NCI-H748 treated with DMSO at 0.1 percent for 48 hours (cell line): ENCODE results near the gene TMEM37.

Experiments
- DNase-seq: peaks from one replicate; lab custom pipeline; 2025; lab: John Stamatoyannopoulos, UW

Gene TMEM37

DNA sequence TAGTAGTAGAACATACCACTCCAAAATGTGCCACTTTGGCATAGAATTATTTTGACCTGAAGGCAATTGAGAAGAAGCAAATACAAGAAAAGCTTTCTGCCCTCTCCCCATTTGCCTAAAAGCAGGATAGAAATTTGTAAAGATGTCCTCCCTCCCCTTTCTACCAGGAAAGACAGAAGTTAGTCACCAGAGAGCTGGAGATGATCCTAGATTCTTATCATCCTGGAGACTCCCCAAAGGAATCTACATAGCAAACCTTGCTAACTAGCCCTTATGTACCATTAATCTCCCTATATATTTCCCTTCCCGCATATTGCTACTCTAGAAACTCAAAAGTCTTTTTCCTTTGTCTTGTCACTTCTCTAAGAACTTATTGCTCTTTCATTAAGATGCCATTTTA is 12.6 kb upstream of the TMEM37 start:
- no peak for DNase-seq

DNA sequence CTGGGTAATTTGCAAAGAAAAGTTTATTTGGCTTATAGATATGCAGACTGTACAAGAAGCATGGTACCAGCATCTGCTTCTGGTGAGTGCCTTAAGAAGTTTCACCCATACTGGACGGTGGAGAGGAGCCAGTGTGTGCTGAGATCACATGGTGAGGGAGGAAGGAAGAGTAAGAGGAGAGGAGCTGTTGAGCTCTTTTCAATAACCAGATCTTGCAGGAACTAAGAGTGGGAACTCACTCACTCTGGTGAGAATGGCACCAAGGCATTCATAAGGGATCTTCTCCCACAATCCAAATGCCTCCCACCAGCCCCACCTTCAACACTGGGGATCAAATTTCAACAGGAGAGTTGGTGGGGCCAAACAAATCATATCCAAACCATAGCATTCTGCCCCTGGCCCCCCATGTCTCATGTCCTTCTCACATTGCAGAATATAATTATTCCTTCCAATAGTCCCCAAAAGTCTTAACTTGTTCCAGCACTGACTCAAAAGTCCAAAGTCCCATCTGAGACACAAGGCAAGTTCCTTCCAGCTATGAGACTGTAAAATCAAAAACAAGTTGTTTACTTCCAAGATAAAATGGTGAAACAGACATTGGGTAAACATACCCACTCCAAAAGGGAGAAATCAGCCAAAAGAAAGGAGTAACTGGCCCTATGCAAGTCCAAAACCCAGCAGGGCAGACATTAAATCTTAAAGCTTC is 11.7 kb upstream of the TMEM37 start:
- DNase-seq = no peak

DNA sequence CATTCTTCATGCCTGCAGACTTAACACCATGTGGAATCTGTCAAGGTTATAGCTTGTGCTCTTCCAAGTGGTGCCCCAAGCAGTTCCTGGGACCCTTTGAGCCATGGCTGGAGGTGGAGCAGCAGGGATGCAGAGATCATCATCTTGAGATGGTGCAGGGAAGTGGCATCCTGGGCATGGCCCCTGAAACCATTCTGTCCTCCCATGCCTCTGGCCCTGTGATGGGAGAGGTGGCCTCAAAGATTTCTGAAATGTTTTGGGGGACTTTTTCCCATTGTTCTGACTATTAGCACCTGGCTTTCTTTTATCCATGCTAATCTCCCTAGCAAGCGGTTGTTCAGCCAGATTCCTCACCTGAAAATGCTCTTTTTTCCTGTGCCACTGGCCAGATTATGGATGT is 10.3 kb upstream of the TMEM37 start:
- no peak for DNase-seq

DNA sequence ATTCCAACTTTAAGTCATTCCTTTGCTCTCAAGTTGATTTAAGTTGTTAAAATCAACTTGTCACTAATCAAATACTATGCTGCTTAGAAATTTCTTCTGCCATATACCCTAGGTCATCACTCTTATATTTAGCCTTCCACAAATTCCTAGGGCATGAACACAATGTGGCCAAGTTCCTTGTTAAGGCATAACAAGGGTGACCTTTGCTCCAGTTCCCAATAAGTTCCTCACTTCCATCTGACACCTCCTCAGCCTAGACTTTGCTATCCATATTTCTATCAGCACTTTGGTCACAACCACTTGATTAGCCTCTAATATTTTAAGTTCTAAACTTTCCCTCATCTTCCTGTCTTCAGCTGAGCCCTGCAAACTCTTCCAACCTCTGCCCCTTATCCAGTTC is 9.9 kb upstream of the TMEM37 start:
- no peak for DNase-seq

DNA sequence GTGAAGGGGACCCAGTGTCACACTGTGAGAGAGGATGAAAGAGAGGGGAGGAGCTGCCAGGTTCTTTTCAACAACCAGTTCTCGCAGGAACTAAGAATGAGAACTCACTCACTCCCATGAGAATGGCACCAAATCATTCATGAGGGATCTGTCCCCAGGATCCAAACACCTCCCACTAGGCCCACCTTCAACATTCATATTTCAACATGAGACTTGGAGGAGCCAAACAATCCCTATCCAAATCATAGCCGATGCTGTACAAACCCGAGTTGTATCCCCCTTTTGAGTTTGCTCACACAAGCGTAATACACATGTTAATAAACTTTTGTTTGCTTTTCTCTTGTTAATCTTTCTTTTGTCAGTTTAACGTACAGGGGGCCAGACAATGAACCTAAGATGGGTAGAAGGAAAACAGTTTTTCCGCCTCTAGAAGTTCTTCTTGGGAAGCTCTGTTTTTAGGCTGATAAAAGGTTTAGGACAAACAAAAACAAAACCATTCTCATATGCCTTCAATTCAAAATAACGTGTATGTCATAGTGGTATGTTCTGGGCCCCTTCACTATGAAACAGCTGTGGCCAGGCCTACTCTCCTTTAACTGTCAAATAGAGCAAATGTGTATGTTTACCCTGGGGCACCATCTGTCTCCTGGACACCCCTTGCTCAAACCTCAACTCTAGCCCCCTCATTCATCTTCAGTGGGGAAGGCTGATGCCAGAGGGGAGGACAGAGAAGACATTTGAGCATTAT is 9.1 kb upstream of the TMEM37 start:
- no peak for DNase-seq

DNA sequence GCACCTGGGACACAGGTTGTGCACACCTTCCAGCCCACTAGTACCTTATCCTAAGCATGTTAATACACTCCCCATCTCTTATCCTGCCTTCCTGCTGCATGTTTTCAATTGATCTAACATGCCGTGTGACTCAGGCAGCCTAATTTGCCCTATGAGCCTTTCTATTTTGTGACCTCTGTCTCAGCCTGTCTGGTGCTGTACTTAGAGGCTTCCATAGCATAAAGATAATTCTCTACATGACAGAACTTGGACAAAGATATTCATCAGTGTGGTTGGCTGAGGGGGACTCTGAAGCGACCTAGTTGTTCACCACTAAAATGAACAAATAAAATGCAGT is 8.6 kb upstream of the TMEM37 start:
- DNase-seq = no peak

DNA sequence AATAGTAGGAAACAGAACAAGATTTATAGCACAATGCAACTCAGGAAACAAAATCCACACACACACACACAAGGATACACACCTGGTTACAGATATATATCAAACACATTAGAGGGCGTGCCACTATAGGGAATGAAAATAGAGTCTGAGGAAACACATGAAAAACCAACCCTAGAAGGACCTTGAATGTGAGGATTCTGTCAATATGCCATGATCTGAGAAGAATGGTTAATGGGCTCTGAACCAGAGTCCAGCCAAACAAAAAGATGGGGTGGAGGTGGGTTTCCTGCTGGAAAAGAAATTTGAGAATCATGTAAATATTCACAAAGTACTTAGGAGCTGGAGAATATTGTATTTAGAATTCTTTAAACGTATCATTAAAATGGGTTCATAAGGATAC is 7.8 kb upstream of the TMEM37 start:
- DNase-seq = no peak

DNA sequence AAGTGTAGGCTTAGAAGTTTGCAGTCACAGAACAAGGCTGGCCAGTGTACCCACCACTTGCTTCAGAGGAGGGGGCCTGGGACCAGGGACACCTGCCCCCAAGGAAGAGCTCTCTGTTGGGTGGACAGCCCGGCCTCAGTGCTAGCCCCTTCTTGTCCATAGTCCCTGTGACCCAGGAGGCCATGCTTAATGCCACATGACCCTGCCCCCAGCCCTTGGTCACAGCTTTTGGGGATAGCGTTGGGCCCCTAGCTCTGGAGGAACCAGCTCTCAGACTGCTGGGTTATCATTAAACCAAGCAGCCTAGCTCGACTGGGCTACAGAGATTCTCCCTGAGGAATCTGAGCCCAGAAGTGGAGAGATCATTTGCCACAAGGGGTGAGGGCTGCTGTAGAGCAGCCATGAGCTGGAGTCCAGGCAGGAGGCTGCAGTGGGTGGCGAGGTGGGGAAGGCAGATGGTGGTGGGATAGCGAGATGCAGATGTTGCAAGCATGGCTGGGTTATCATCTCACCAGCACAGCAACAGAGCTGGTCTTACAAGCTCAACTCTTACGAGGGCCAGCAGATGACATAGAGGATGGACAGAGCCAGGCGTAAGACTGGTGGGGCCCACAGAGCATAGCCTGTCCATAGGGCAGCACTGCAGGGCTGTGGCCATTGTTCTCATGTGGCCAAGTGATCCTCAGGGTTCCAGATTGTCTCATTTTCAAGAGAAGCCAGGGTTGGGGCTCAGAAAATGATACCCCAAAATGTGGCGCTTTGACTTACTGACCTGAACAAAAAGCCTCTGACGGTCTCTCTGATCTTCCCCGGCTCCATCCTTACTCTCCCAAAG is 7.2 kb upstream of the TMEM37 start:
- no peak for DNase-seq

DNA sequence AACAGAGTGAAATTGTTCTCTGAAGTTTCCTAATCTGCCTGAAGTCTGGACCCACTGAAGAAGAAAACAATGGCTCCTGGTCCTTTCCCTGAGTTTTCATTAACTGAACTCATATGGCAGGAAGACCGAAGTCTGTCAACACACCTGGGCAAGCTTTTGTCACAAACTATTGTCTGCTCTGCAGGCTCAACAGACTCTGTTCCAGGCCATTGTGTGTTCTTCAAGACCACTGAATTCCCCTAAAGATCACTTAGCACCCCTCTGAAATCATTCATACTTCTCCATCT is 6.6 kb upstream of the TMEM37 start:
- DNase-seq = no peak

DNA sequence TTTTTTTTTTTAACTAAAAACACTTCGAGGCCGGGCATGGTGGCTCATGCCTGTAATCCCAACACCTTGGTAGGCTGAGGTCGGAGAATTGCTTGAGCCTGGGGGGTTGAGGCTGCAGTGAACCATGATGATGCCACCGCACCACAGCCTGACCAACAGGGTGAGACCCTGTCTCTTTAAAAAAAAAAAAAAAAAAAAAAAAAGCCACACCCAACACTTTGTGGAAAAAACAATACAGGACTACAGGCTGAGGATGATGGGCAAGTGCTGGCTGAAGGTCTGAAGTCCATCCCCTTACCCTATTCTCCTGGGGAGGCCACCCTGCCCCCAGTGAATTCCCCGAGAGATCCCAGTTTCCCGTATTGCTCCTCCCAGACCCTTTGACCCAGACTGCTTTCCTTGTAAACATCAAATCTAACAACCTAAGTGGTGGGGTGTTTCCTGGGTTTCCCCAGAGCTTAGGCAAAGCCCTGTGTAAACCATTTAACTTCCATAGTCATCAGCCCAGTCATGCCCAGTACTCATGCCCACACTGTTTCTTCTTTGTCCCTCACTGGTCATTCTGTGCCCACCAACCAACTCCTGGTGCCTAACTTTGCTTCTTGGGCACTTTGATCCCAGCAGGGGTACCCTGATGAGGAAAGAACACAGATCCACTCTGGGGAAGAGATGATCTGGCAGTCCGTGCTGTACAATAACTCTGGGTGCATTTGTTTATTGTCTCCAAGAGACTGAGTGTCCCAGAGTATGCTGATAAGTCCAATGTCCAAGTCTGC is 5.8 kb upstream of the TMEM37 start:
- no peak for DNase-seq

DNA sequence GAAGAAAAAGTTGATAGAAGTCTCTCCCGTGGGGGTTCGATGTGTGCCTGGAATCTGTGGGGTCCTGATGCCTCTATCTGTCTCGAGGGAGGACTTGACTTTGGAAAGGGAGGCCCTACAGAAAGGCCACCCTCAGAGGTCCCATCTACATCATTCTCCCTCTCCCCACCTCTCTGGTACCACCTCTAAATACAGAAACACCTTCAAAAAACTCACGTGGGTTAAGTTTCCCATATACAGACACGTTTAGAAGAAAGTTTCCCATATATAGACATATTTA is 5.3 kb upstream of the TMEM37 start:
- DNase-seq = no peak

DNA sequence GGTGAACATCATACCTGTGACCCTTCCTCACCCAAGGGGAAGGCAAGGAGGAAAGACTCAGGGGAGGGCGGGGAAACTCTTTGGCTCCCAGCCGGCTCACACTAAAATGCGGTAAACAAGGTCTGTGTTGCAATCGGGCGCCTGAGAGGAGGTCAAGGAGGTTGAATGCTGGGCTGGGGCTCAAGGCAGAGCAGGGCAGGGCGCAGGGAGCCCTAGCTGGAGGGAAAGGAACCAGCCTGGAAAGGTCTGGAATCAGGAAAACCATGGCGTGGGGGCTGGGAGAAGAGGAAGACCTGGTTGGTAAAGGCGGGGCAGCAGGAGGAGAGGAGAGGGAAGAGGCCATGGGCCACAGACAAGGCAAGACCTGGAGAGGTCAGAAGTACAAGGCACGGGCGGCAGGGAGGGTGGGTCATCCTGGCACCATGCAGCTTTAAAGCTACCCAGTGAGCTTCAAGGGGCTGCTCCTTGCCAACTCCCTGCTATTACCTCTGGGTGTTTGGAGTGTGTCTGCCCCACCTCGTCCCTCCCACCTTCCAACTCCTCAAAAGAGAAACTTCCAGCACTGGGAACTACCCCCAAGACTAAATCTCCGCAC is 4.8 kb upstream of the TMEM37 start:
- DNase-seq = no peak

DNA sequence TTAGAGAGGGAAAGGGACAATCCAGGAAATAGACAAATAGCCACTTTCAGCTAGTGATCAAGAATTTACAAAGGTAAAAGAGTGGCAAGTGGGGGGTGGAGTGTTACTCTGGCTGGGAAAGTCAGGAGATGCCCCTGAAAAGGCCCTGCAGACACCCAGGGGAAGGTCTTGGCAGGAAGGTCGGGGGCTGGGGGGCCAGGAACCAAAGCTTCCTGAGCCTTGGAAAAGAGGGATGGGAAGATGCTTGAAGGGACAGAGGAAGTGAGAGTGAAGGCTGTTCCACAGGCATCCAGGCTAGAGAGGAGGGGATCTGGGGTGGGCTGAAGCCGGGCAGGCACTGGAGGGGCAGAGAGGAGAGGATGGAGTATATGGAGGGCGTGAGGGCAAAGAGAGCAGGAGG is 3.9 kb upstream of the TMEM37 start:
- no peak for DNase-seq

DNA sequence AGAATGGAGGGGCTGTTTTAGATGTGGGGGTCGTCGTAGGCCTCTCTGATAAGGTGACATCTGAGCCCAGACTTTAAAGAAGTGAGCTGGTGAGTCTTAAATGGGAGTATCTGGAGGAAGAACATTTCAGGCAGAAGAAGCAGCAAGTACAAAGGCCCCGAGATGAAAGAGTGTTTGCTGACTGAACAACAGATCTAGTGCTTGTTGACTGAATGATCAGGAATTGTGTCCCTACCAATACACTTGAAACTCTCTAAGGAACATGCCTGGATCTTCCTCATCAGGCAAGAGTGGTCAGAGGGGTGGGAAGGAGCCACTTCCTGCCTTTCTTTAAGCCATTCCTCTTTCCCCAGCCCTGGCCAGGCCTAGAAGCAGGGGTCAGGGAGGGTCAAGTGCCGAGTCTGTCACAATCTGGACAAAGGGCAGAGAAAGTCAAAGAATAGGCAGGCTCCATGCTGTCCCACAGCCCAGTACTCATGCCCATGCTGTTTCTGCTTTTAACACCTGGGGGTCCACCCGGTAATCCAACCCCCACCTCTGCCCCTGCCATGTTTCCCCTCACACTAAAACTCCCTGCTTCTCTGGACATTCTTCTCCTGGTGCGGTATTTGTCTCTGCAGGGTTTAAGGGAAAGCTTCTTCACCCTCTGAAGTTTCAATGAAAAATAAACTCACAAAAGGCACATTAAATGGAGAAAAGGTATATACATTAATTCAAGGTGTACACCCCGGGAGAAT is 3.0 kb upstream of the TMEM37 start:
- DNase-seq = no peak

DNA sequence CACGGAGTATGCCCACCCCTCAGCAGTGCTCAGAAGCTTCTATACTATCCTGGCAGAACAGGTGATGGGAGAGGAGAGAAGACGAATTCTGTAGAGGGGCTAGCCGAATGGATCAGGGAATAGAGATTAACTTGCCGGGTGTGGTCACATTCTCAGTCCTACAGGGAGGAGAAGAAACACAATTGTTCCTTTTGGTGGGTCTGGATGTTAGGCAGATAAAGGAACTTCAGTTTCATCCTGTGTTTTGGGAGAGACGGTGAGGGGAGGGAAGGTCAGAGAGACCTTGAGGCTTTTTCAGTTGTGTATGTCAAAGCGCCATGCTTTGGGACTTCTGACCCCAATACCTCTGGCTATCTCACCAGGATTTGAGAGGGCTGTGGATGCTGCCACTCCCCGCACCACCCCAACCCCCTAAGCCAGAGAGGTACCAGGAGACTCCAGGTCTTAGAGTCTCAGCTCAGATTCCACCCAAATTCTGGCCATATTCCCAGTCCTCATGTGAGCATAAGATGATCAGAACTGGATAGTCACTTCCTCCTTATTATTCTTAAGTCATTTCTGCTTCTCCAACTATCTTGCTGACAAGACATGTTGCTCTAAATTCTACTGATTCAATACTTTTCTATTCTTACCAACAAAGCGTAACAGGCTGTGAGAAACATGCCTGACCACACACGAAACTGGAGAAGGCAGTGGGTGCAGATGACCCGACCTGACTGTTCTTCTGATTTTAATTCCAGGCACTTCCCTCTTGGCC is 2.3 kb upstream of the TMEM37 start:
- DNase-seq = no peak

DNA sequence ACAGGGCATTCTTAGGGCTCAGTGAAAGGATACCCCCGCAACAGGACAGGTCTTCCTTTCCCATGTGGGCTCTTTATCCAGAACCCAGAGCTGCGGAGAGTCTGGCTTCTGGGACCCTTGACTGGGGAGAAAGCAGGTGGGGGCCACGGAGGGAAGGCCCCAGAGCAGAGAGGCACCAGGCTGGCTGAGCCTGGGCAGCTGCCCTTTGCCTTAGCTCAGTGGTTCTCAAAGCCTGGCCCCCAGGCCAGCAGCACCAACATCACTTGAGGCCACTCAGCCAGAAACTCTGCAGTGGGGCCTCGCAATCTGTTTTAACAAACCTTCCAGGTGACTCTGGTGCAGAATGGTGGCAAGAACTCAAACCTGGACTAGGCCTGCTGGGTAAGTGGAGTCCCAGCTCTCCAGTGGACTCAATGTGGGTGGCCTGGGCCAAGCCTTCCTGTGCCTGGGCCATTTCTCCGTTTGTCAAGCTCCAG is 1.6 kb upstream of the TMEM37 start:
- no peak for DNase-seq

DNA sequence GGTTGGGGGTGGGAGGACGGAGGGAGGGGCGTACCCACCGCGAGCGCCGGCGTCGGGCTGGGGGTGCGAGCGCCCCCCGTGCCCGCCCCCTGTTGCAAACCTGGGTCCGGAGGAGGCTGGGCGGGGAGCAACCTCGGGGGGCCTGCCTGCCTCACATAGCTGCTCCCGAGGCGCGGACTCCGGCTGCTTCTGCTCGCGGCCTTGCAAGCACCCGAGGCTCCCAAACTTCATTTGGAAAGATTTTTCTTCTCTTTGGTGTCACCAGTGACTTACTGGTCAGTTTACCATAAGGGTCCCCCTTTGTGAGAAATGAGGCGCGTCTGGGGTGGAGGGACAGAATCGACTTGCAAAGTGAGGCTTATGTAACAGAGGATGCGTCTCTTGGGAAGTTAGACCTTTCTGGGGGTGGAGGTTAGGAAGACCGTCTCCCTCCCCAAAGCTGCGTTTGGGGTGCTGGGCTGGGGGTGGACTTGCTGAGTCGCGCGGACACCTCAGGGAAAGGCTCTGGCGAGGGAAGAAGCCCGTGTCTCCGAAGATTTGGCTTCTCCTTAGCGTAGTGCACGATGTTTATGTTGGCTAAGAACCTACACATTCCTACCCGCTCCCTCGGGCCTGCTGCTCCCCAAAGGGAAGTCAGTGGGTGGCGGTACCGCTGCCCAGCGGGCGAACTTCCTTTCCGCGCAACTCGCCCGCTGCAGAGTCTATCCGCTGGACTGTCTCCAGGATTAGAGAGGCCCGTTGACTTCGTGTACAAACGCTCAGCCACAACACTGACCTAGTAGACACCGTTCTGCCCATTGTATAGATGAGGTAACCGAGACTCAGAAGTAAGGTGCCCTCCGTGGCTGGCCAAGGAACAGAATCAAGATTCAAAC is 559 bp downstream of the TMEM37 start:
- DNase-seq = no peak

DNA sequence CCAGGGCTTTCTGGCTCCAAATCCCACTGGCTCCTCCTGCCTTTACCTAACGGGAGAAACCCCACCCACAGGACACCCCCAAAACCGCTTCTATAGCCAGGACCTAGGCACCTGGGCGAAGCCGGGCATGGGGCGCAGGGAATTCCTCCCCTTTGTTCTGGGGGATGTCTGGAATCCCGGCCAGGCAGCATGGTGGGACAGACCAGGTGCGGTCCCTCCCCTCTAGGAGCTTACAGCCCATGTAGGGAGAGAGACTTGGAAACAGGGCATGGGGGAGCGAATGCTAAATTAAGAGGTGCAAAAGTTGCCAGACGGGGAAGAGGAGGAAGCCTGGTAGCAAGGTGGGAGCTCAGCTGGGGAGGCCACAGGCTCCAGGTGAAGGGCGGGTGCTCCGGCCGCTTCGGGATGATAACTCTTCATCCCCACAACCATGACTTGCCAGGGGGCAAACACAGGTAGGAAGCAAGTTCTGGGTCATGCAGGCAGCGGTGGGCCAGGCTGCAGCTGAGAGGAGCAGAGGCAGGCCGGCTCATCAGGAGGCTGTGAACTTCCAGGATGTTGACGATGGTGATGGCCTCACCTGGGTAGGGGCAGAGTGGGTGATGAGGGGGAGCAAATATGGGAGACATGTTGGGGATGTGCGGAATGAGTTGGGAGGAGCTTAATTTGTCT is 1.3 kb downstream of the TMEM37 start:
- DNase-seq = no peak

DNA sequence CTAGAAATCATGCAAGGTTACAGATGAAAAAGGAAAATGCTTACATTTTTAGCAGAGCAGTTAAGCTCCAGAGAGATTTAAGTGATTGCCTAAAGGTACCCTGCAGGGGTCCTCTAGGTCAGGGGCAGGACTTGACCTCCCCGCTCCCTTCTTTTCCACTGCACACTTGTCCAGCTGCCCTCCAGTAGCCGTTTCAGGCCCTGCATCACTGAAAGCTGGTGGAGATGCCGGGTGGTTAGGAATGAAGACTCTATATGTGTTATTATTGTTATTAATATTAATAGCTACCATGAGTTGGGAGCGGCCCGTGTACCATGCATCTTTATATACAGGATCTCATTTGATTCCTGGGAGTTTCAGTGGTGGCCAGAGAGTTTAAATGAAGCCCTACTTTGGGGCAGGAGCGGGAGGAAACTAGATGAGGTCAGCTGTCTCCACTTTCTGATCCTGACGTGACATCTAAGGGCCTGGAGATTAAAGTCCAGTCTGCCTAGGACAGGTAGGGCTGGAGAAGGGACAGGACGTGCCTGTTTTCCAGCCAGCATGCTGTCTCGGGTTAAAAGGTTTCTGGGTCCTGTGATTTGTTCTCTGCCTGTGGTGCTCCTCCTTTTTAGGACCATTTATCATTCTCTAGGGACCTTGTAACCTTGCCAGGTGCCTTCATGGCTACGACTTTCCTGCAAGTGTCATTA is 2.1 kb downstream of the TMEM37 start:
- DNase-seq = no peak
